Measurements from ENCODE around the gene SOCS6.
"Not testable (repeated sequence)": the region's sequence is repeated elsewhere in the genome, so short reads cannot be mapped to it uniquely, and the experiment has no call there.

Gene SOCS6

DNA sequence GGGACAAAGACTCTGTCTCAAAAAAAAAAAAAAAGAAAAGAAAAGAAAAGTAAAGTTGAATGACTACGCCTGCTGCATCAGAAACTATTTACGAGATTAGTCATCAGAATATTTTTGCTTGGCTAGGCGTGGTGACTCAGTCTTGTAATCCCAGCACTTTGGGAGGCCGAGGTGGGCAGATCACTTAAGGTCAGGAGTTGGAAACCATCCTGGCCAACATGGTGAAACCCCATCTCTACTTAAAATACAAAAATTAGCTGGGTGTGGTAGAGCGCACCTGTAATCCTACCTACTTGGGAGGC, 69.2 kb downstream of the SOCS6 start:
- not testable (repeated sequence) for DNase-seq (ENCODE audit: low spot score)

DNA sequence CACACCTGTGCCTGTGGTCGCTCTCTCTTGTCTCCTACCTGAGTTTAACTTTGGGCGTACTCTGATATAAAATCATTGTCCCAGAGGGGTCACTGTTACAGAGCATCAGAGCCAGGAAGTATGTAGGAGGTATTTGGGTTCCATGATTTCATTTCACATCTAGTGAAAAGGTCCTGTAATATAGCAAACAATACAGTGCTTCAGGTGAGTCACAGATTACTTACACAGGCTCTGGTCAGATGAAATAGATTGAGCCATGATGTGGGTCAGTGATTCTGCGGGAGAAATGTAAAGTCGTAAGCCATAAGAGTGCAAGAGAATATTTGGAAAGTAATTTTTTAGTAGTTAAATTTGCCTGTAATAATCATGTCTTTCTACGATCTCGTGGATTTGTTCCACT, 70.2 kb downstream of the SOCS6 start:
- DNase-seq (ENCODE audit: low spot score), result no peak

DNA sequence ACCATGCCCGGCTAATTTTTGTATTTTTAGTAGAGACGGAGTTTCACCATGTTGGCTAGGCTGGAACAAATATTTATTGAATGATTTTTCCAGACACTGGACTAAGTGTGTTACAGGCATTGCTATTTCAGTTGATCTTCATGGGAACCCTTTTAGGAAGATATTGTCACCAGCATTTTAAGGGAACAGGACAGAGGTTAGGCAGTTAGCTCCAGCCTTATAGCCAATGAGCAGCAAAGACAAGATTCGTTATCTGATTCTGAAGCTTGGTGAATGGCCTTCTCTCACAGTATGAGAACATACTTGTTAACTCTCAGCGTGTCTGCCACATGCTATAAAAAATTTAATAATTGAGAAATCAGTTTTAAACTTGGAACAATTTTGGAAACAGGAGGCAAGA, 73.4 kb downstream of the SOCS6 start:
- DNase-seq (ENCODE audit: low spot score), result no peak

DNA sequence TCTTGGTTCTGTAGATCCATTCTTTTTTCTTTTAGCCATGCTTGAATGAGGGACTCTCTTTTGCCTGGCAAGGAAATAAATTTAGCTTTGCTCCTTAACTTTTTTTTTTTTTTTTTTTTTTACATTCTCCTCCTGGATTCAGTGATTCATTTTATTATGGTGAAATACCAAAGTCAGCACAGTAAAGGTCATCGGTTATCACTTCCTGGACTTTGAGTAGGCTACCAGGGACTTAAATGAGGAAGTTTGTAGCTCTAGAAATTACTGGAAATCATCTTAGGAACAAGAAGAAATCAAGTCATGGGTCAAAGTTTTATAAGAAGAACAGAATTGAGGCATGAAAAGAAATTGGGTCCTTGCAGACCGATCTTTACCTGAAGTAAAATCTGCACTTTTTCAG, 75.0 kb downstream of the SOCS6 start:
- no peak for DNase-seq (ENCODE audit: low spot score)

DNA sequence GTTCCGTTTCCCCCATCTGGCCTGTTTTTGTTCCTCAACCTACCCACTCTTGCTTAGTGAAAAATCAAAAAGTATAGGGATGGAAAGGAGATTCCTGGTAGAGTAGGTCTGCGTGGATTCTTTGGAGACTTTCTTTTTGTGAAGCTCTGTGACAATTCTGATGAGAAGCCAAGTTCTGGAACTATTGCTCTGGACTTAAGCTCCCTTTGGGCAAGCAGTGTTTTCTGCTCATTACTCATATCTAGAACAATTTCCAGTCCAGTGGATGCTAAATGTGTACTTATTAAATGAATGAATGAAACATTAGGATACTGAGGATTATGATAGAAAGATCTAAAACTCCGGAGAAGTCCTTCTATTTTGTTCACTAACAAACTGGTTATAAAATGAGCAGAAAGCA, 76.5 kb downstream of the SOCS6 start:
- no peak for DNase-seq (ENCODE audit: low spot score)

DNA sequence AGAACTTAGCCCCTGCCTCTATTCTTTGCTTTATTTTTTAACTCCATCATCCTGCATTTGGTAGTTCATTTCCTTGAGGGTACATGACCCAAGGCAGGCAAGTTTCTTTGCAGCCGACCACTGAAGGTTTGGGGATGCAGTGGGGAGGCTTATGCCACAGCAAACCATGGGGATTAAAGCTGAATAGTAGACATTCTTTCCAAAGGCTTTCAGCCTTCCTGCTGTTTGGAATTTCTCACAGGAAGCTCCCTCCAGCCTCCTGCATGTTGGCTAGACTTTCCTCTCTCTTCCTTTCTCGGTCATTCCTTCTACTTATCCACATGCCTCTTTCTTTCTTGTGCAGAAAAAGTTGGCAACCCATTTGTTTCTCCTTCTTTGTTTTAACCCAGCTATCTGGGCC, 77.3 kb downstream of the SOCS6 start:
- no peak for DNase-seq (ENCODE audit: low spot score)

DNA sequence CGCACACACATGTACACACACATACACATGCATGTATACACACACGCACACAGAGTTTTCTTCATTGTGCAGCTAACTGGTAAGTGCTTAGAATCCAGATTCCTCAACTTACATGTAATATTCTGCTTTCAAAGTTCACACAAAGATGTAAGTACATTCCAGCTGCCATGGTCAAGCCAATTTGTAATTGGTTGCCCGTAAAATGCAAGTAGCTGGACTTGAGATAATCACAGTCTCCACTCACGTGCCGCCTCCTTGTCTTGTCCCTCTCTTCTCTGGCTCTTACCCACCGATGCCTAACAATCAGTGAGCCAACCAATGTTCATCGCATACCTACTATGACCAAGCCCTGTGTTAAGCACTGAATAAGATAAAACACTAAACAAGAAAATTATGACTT, 77.8 kb downstream of the SOCS6 start:
- no peak for DNase-seq (ENCODE audit: low spot score)

DNA sequence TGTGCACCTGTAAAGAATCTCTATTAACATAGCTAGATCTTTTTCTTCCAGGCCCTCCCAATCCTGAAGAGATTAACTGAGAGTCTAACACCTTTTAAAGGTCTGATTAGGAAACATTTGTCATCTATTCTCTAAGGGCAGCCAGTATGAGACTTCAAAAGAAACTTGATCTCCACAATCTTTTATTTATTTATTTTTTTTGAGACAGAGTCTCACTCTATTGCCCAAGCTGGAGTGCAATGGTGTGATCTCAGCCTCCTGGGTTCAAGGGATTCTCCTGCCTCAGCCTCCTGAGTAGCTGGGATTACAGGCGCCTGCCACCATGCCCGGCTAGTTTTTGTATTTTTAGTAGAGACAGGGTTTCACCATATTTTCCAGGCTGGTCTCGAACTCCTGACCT, 78.5 kb downstream of the SOCS6 start:
- not testable (repeated sequence) for DNase-seq (ENCODE audit: low spot score)

DNA sequence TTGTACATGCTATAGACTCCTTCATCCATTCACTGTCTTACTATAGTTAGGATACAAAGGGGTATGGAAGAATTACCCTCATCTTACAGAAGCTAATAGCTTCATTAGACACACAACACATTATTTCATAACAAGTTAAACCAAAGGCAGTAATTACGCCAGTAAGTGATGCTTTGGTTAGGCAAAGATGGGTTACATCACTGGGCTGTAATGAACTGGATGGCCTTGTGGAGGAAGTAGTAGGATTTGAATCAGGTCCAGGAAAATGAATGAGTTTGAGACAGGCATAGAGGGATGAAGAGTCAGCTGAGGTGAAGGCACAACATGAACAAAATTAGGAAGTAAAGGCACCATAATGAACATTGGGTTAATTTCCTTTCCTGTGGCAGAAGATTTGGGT, 80.1 kb downstream of the SOCS6 start:
- DNase-seq (ENCODE audit: low spot score), result no peak

DNA sequence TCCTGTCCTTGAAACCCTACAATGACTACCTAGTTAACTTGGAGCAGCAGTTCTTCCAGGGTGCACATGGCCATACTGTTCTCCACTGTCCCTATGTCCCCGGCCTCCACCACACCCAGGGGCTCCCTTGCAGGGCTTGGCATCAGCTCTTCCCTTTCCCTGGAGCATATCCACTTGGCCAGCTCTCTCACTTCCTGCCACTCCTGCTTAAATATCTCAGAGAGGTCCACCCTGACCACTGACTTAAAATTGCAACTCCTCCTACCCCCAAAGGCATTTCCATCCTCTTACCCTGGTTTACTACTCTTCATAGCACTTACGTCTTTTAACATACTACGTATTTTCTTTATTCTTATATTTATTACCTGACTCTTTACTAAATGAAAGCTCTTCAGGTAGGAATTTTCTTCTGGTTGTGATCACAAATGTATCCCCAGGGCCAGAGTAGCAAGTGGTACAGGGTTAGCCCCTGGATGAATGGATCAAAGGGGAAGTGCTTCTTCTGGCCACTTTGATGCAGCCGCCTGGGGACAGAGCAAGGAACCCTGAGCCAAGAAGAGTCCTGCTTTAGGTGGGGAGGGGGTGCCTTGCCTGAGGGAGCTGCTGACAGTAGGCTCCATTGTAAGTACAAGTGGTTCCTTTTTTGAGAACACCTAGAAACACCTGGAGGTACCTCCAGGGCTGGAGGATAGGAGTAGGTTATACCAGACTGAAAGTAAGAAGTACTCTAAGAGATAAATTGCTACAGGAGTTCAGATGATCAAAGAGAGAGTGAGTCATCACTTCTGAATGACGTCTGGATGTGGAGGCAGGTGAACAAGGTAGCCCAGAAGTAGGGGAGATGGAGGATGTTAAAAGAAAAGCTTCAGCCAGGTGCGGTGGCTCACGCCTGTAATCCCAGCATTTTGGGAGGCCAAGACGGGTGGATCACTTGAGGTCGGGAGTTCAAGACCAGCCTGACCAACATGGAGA, 82.2 kb downstream of the SOCS6 start:
- DNase-seq (ENCODE audit: low spot score), result no peak

DNA sequence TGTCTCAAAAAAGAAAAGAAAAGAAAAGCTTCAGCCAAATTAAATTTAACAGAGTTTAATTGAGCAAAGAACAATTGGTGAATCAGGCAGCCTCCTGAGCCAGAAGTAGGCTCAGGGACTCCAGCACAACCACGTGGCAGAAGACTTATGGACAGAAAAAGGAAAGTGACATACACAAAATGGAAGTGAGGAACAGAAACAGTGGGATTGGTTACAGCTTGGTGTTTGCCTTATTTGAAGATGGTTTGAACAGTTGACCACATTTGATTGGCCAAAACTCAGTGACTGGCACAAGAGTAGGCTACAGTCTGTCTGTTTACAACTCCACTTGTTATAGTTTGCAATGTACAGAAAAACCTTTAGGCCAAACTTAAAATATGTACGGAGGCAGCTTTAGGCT, 83.1 kb downstream of the SOCS6 start:
- no peak for DNase-seq (ENCODE audit: low spot score)

DNA sequence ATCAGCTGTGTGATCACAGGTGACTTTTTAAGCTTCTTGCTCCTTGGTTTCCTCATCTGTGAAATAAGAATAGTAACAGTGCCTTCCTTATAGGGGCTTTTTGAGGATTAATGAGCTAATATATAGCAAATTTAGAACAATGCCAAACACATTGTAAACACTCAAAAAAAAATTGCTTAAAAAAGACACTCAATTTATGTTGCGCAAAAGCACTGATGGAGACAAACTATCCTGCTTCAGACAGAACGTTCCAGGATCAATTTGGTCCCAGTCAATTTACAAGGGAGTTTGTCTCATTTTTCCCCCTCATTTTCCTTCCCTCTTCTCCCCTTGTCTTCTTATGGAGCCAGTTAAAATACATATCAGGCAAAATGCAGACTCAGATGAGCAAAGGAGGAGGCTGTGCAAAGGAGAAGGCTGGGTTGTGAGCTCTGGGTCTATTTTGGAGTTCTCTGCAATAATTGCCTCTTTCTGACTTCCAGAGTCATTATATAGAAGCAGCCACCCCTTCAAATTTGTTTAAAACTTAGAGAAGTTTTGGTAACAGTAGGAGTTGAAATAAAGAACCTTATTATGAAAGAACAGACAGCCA, 83.7 kb downstream of the SOCS6 start:
- DNase-seq (ENCODE audit: low spot score), result no peak

DNA sequence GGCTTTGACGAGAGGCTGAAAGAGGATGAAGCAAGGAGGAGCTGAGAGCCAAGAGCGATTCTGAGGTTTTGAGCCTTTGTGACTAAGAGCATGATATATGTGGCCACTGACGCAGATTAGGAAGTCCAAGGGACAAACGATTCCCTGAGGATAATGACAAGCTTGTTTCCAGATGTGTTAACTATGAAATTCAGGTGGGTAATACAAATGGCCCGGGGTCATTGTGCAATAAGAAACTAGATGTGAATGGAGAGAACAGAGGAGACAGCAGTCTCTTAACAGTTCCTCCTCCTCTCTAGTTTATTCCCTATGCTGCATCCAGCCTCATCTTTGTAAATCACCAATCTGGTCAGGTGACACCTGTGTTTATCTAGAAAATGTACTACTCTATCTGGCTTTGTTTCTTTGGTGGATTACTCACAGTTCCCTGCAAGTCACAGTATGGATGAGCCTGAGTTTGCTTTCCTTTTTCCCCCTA, 84.2 kb downstream of the SOCS6 start:
- no peak for DNase-seq (ENCODE audit: low spot score)

DNA sequence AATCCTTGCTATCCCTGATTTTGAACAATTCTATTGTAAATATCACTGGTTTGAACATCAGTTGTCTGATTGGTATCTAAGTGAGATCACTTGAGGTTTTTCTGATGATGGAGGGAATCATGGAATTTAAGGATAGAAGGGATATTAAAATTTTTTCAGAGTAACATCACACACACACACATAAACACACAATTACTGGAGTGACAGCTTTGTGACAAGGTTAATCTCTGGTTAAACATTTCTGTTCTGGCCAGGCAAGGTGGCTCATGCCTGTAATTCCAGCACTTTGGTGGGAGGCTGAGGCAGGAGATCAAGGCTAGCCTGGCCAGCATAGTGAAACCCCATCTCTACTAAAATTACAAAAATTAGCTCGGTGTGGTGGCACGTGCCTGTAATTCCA, 85.3 kb downstream of the SOCS6 start:
- no peak for DNase-seq (ENCODE audit: low spot score)

DNA sequence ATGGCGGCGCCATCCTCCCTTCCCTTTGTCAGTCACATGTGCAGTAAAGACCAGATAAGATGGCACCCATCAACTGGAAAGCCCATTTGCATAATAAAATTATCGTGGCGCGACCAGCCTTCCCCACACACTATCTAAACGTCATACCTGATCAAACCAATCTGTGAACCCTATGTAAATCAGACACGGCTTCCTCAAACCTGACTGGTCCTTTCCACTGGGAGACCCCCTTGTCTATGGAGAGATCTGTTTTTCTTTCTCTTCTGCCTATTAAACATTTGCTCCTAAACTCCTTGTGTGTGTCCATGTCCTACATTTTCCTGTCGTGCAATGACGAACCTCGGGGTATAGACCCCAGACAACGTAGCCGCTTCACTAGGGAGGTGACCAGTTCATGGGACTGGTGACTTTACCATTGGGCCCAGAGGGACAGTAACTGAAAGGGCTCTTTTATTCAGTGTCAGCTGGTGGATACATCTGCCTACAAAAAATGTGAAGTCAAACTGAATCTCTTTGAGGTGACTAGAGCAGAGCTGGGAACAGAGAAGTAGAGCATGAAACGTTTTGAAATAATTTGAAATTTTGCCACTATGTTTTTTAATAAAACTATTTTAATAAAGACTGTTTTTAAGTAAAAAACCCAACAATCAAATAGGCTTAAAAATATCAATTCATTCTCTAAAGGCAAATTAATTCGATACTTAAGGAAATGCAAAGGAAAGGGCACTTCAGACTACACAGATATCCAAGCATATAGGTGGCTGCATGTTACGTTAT, 87.5 kb downstream of the SOCS6 start:
- no peak for DNase-seq (ENCODE audit: low spot score)

DNA sequence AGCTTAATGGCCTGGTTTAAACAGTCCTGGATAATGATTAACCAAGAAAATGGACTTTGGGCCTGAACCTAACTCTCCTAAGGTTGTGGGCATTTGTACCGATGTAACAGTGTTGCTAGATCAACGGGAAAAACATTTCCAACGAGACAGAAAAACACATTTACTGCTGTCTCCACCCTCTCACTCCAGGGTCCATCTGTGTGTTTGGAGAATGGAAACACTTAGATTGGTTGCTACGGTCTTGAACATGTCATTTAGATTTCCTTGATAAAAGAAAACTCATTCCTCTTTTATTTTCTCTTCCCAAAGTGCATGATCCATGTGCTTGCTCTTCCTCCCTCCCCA, 88.0 kb downstream of the SOCS6 start:
- no peak for DNase-seq (ENCODE audit: low spot score)

DNA sequence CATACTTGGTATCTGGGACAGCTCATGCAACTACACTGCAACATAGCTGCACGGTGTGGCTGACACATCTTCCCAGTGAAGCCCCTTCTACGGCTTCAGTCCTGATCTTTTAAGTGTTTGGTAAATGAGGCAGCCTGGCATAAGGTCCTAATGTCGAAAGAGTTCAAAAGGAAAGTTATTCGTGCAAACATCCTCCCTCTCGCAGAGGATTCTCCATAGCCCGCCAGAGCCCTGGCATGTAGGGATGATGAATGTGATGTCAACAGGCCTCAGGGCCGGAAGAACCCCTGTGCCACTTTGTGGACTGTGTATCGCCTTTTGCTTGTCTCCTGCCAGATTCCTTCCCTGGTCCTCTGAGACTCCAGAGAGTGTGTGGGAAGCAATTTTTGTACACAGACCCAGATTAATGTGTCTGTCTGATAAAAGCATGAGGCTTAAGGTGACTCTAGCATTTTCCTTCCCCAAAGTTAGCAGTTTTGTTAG, 88.5 kb downstream of the SOCS6 start:
- DNase-seq (ENCODE audit: low spot score), result no peak

DNA sequence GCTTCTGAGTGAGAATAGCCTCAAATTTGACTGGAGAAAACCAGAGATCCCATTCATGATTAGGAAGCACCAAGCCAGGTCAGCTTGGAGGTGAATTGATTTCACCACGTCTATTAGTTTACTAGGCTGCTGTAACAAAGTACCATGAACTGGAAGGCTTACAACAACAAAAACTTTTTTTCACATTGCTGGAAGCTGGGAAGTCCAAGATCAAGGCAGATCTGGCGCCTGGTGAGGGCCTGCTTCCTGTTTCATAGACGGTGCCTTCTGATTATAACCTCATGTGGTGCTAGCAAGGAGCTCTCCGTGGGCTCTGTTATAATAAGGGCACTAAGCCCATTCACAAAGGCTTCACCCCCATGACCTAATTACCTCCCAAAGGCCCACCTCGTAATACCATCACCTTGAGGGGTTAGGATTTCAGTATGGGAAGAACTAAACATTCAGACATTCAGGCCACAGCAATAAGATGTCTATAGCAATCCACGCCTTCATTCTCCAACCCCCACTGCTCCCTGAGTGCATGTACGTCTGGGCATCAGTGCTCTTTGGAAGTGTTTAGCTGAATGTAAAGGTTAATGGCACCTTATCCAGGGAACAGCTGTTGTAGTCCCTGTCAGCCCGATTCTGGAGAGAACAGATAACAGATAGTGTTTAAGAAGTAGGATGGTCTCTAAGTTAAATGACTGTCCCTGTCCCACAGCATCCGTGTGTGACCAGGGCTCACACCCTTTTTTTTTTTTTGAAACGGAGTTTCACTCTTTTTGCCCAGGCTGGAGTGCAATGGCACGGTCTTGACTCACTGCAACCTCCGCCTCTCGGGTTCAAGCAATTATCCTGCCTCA, 89.2 kb downstream of the SOCS6 start:
- no peak for DNase-seq (ENCODE audit: low spot score)
